AG08395 (cell line): ENCODE measurements around the gene ROBO2.
A peak's percentile ranks its signal among the peaks of the same experiment; 100 is the strongest.

Experiments
- DNase-seq: peaks from one replicate; pipeline ENCODE4 v3.0.0; 2012; ENCODE audit warnings: mixed read lengths, low spot score

The ROBO2 gene

DNA sequence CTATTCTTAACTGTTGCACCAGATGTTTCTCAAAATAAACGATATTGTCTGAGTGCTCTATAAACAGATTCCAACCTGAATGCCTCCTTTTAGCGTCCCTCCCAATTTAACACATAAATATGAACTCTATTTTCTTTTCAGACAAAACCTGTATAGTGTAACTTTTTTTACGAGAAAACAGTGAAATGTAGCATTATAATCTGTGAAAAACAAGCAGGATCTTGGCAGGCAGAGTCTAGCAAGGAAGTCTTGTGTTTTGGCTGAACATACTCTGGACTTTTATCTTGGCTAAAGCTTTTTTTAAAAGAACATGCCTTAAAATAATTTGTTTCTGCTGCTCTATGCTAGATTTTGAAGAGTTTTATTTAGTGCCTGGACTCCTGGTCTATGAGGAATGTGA, 150.5 kb downstream of the ROBO2 start:
- DNase-seq, result no peak

DNA sequence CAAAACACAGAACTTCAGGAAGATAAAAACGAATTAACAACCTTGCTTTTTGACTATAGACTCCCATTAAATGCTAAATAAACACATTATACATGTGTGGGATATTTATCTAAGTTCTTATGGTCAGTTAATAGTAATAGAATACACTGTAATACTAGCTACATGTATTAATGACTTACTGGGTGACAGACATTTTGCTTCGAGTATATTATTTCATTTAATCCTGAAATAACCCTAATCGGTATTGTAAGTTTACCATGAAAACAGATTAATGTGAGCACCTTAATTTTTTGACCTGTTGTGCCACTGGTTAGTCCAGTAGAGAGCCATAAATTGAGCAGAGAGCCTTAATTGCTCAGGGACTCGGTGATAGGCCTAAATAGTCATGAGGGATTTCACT, 151.1 kb downstream of the ROBO2 start:
- DNase-seq, result no peak

DNA sequence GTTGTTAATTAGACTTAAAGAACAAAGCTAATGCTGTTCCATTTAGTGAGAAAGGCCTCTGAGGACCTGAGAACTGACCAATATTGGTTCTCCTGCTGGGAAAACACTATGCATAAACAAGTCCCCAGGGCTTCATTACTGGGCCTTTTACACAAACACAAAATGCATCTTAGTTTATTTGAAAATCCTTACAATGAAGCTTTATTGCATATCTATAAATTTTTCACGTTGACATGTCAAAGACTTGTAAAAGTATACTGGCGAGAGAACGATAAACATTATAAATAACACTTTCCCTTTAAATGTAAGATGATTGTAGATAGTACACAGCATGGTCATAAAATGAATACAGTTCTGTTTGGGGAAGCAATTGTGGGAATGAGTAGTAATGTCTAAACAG, 151.7 kb downstream of the ROBO2 start:
- DNase-seq, result no peak

DNA sequence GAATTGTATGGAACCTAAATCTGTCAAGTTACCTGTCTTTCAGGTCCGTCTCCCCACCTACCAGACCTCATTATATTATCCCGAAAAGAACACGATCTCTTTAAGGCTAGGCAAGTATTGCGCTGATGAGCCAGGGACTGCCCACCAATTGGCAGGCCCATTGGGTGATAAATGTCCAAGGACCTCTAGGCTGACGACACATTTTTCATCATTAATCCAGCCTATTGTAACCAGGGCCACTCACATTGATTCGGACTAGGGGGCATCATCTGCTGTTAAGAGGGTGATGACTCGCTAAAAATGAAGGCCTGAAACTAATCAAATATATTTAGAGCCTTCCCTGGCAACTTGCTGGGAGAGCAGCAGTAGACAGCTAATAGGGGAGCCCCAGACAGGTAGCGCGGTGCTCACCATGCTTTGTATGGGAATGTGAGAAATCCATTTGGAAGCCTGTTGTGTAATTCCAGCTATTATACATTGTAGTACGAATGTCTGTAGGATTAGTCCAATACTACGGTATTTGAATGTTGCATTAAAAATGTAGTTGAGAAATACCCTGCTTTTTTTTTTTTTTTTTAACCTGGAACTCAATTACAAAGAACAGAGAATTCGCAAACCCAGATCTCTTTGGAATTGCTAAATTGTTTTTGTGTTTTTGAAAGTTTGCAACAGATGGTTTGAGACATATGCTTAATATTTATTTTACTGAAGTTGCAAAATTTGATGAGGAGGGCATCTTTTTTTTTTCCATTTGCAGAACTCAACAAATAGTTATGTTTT, 156.1 kb downstream of the ROBO2 start:
- no peak for DNase-seq

DNA sequence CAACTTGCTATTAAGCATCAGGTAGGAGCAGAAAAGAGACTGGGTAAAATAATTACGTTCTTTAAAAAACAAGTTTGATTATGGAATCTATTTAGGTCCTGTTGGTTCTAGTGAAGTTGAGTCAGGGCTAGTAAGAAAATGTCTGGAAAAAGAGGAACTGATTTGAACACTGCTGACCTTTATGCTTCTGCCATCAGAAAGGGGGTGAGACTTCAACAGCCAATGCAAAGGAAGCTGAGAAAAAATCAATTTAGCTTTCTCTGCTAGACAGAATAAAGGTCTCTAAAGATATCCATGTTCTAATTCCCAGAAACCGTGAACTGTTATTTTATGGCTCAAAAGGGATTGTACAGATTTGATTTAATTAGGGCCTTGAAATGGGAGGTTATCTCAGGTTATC, 157.5 kb downstream of the ROBO2 start:
- no peak for DNase-seq

DNA sequence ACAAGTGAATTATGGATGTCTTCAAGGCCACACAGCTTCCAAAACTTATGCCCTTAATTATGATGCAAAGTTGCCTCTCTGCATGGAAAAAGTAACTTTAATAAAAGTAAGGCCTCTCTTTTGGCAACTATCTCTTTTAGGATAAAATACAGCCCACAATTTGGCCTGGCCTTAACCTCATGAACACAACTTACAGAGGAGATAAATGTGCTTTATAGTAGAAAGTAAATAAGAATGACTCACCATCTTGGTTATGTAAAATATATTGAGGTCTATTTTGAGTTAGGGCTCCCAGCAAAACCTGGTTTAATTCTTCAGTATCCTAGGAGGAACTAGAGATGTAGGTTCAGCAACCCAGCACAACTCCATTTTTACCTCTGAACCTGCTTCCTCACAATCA, 164.0 kb downstream of the ROBO2 start:
- no peak for DNase-seq

DNA sequence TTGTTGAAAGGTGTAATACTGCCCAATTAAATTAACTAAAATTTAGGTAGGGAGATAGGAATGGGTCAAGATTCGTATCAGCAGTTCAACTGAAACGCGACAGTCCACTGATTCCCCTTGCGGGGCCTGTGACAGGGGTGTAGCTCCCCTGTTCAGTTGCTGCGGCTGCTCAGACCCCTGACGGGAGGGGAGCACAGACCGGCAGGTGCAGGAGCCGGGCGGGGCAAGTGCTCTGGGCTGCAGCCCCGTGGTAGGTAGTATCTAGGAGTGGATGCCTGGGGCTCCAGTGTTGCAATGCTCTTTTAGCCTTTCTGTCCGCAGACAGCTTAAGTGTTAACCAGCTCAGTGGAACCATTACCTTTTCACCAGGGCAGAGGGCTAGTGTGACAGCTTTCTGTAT, 164.9 kb downstream of the ROBO2 start:
- DNase-seq, result no peak

DNA sequence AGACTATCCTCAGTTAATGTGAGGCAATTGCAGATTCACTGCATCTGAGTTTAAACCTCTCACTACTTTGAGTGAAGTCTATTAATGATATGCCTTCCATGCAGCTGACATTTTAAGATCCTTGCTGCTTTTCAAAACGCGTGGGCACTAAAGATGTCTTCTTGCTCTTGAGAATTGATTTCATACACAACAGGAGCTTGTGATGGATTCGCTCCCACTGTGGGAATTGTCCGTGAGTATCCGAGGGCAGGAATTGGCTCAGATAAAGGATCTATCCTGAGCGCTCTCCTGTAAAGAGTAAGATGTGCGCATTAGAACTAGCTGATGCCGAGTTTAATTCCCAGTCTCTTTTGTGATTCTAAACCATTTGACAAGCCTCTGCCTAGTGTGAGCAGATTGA, 167.9 kb downstream of the ROBO2 start:
- no peak for DNase-seq

DNA sequence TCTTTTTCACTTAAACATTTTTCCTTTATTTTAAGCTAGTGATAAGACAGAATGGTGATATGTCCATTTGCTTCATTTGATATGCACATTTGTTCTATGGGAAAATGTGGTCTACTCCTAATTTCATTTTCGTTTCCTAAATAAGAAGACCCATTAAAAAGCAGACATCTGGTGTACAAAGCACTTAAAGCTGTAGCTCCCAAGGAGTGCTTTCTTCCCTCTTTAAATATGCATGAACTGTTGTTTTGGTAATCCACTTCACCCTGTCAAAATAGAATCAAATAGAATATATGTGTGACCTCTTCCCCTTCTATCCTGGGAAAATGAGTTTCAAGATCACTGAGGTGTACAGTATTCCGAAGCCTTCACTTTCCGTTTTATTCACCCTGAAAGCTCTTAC, 182.8 kb downstream of the ROBO2 start:
- no peak for DNase-seq

DNA sequence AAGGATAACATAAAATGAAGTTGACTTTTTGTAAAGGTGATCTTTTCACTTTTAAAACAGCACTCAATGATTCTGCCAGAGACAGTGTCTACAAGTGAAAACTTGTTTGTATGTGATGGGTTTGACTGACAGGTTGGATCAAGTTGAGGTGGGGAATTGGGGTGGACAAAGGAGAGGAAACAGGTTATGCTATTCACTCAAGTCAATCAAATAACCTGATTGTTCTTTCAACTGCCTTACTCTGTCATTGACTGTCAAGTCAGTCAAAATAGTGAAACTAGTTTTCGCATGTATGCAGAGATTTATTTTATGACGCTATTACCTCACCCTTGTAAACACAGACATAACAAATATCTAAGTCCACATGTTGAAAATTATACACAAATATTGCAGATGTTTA, 187.7 kb downstream of the ROBO2 start:
- DNase-seq, result no peak

DNA sequence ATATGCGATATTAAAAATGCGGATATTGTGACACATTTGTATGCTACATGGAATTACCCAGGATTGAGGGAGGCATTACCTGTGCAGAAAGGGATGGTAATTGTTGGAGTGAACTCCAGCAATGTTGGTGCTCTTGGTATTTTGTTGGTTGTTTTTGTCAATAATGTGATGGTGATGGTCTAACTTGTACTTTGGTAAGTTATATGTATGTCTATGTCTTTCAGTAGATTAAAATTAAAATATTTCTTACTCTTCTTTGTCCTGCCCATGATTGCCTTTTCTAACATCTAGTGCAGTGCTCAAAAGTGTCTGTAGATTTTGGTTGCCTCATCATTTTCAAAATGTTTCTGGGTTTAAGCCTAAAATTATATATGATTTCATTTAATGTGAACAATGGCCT, 192.7 kb downstream of the ROBO2 start:
- DNase-seq, result no peak

DNA sequence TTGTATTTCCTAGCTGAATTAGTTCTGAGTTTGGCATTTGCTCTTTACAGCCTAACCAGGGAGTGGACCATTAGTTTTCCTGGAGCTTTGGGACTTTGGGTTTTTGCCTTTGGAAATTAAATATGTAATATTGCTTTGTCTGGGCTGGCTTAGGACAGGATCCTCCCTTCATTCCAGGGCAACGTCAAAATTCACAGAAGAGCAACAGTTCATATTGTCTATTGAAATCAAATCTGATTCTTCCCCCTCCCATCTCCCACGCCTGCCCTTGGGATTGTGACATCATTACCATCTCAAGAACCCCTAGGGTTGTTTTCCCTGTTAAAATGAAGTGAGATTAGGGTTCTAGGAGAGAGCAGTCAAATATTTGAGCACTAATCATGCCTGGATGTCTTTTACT, 194.1 kb downstream of the ROBO2 start:
- DNase-seq, result no peak

DNA sequence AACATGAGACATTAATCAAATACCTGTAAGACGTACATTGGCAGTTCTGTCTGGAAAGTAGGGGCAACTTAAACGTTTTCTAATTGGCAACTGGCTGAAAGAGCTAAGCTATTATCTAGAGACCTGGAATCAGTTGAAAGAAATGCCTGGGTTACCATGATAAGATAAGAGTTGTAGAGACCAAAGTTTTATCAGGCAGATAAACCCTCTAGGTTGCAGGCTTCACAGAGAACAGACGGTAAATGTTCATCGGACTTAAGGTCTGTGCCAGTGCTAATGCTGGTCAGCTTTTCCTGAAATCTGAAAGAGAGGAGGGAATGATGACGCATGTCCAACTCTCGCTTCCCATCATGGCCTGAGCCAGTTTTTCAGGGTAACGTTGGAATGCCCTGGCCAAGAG, 196.2 kb downstream of the ROBO2 start:
- no peak for DNase-seq

DNA sequence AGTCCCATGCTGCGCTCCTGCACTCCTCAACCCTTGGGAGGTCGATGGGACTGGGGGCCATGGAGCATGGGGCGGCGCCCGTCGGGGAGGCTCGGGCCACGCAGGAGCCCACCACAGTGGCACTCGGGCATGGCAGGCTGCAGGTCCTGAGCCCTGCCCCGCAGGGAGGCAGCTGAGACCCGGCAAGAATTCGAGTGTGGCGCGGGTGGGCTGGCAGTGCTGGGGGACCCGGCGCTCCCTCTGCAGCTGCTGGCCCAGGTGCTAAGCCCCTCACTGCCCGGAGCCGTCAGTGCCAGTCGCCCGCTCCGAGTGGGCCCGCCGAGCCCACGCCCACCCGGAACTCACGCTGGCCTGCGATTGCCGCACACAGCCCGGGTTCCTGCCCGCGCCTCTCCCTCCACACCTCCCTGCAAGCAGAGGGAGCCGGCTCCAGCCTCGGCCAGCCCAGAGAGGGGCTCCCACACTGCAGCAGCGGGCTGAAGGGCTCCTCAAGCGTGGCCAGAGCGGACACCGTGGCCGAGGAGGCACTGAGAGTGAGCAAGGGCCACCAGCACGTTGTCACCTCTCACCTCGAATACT, 200.3 kb downstream of the ROBO2 start:
- DNase-seq, result no peak

DNA sequence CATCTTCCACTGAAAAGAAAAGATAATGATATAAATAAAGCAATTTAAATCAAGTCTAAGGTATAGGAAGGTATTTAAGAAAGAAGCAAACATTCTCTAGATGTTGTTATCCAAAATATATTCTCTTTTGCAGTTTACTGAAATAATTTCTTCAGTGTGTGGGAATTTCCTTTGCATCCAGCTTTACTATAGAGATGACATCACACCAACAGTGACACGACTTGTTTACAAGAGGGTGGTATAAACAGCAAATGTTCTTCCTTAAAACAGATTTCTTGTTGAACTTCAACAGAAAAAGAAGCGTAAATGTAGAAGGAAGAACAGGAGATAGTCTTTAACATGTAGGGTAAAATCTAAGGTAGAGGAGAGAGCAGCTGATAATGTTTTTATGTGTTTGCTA, 202.5 kb downstream of the ROBO2 start:
- no peak for DNase-seq

DNA sequence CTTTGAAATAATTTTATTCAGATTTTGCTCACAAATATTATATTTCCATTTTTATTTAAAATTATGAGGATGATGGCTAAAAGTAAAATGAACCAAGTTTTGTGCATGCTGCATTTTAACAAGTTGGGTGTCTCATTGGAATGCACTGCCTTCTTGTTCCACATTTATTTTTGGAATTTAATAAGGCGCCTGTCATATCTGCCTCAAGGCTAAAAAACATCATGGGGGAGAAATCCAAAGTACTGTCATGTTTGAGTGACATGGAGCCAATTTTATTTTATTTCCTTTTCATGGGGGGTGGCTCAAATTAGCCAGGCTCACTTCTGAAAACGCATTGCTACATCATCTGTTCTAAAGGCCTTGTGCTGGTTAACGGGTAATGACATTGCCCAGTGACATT, 205.1 kb downstream of the ROBO2 start:
- DNase-seq, result no peak

DNA sequence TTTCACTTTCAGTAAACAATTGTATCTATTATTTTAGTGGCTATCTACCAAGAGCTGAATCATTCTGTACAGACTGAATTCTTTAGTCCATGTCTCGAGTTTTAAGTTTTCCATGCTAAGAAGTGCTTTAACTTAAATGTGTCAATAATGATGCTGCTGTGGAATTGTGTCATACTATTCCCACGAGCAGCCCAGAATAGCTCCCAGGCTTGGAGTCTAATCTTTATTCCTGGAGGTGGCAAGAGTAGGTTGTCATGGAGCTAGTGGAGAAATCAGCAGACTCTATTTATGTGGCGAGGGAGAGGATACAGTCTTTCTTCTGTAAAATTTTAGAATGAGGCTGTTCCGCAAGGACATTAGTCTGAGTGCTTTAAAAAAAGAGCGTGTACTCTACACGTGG, 207.2 kb downstream of the ROBO2 start:
- DNase-seq, result no peak

DNA sequence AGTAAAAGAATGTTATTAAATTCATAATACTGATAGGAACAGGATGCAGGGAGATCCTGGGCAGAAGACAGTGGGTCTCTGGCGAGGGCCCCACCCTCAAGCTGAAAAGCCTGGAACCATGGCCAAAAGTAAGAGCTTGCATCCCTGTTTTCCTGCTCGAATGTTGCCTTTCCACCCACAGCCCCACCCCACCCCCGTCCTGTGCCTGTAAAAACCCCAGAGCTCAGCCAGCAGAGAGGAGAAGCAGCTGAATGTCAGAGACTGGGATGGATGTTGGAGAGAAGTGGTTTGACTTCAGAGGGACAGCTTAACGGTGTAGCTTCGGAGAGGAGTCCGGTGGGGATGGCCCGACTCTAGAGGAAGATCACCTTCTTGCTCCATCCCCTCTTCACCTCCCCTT, 207.9 kb downstream of the ROBO2 start:
- DNase-seq, result no peak

DNA sequence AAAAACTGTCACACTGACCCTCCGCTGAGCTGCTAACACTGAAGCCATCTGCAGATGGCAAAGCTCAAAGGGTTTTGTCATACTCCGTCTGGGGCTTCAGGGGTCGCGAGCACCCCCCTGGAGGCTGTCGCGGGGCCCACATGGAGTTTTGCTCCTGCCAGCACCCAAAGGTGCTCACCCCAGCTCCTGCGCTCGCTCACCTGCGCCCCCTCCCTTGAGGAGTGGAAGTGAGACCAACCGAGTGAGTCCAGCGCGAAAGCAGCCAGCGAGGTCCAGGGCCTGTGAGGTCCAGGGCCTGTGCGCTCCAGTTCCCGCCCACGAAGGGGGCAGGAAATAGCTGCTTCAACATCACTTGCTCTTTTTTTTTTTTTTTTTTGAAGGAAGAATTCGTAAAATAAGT, 208.5 kb downstream of the ROBO2 start:
- DNase-seq, result no peak

DNA sequence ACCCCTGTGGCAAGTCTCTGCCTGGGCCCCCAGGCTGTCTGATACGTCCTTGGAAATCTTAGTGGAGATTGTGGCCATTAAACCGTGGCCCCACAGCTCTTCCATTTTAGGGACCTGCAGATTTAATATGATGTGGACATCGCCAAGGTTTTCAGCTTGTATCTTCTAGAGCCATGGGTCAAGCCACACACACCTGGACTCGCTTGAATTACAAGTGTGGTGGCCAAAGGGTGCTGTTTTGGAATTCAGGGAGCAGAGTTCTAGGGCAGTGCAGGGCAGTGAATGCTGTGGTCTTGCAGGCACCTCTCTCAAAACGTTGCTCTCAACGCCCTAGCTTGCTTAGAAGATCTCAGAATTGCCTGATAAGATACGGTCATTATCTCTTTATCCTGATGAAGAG, 211.2 kb downstream of the ROBO2 start:
- DNase-seq, result no peak

DNA sequence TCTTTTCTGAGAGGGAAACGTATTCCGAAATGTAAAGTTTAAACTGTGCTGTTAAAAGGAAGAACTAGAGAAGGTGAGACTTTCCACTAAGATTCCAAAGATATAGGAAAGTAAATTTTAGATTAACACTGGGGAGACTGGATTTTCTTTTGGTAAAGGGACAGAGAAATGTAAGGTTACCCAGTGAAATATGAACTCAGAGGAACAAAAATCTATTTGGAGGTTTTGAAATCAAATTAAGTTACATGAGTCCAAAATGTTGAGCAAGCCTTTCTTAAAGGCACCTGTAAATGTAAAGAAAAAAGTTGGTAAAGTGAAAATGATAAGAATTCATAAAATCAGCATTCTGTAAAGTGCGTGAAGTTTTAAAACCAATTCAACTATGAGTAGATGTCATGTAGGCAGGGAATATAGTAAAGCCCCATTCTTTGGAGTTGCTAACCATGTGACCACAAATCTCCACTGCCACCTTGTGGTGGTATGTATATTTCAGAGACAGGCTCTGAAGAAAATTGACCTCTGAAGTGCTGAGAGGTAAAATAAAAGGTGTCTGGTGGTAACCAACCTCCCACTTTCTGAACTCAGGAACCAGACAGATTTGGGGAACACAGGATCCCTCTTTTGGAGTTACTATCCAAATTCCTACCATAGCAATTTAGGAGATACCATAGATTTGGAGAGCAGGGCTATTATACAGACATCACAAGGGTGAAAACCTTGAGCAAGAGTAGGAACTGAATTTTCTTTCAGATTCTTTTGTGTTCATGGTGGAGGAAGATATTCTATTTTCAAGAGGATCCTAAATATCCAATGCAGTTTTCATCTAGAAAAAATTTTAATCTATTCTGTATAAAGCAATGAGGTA, 215.3 kb downstream of the ROBO2 start:
- peak; percentile 62 for DNase-seq

DNA sequence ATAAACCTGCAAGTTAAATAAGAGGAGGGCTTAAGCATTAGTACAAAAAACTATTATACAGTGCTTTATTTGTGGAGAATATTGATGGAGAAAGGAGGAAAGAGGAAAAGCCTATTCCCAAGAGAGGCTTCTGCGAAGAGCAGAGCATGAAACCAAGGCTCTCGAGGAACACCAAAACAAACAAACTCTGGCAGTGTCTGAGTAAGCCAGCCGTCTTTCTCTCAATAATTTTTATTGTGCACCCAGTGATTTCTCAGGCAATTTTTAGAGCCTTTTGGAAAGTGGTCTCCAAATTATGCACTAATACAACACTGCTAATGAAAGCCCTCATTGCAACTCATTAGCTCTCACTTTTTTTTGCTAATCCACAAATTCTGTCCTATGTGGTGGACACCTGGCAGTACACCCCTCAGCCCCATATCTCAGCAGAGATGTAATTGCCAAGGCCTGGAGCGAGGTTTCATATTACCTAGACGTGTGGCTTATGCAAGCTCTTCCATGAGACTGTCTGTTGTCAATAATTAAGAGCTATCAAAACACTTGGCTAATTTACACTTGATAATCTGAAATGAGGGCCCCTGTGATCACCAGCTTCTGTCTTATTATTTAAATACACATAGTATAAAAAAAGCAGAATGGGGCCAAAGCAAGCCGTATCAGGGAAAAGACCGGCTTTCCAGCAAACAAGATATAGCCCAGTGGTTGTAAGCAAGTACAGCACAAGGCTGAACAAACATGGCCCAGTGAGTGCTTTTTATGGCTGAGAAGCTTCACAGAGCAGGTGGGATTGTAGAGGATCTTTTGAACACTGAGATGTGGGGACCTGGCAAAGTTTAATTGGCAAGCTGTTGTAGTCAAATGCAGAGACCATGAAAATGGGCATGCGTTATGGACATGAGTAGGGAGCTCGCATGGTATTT, 216.9 kb downstream of the ROBO2 start:
- no peak for DNase-seq
